ENCODE data around the gene JAK3. TPM values are rescaled to one million over a fixed set of nuclear protein-coding genes. Genes with fewer than 3 reads are reported as not detected.

Gene JAK3
- total and polyA plus RNA-seq, 2 of the 8 experiments (the other 6 are each of a cell fraction or from before 2014, with no cell fraction given), result 4.0 to 4.7 TPM

DNA sequence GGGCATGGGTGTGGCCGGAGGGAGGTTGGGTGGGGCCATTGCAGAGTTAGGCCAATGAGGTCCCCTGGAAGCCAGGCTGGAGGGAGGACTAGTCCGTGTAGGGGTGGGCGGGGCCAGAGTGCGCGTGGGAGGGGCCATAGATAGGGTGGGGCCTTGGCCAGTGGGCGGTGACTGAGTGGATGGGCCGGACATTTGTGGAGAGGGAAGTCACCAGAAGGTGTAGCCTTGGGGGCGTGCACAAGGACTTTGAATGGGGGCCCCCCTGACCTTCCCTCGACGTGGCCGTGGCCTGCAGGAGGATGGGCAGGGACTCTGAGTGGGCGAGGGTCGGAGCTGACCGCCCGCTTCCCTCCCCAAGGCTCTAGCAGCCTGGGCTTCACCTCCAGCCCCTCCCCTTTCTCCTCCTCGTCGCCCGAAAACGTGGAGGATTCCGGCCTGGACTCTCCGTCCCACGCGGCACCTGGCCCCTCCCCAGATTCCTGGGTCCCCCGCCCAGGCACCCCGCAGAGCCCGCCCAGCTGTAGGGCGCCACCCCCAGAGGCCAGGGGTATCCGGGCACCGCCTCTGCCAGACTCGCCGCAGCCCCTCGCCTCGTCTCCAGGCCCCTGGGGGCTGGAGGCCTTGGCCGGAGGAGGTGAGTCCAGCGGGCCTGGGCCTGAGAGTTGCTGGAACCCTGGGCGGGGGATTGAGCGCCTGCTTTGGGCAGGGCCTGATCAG is 69.4 kb downstream of the JAK3 start (continued):
- TF ChIP-seq HDAC6 (IDR thresholded peaks at IDR 0.05; ENCODE audit: low read depth, low read length), result no peak
- TF ChIP-seq SP4 (IDR thresholded peaks at IDR 0.05; ENCODE audit: low read length), result peak; percentile 6; the same call in 1 of the 2 replicates
- peak; percentile 45; the same call in 1 of the 2 replicates for TF ChIP-seq SP1 (IDR thresholded peaks at IDR 0.05; ENCODE audit: low read depth, low read length)
- TF ChIP-seq BACH1 (IDR thresholded peaks at IDR 0.05; ENCODE audit: low read length), result no peak
- no peak for TF ChIP-seq ASH2L (IDR thresholded peaks at IDR 0.05; ENCODE audit: low read length)
- TF ChIP-seq SAP30 (IDR thresholded peaks at IDR 0.05; ENCODE audit: insufficient read depth, insufficient replicate concordance, low read length), result no peak
- no peak for TF ChIP-seq CREB1 (IDR thresholded peaks at IDR 0.05)
- no peak for TF ChIP-seq PHF8 (conservative IDR thresholded peaks at IDR 0.05; ENCODE audit: low read depth, low read length)
- no peak for TF ChIP-seq HDAC2 (IDR thresholded peaks at IDR 0.05; ENCODE audit: borderline replicate concordance in 1 of 2, low read depth in 2 of 2, low read length in 2 of 2)
- no peak for TF ChIP-seq EGR1 (IDR thresholded peaks at IDR 0.05; ENCODE audit: borderline replicate concordance, low read depth, low read length)
- no peak for TF ChIP-seq CBX8 (IDR thresholded peaks at IDR 0.05; ENCODE audit: borderline replicate concordance, low read depth, low read length)
- TF ChIP-seq POLR2AphosphoS5 (IDR thresholded peaks at IDR 0.05; ENCODE audit: low read depth, low read length), result no peak
- TF ChIP-seq CHD2 (IDR thresholded peaks at IDR 0.05; ENCODE audit: low read length), result no peak
- TF ChIP-seq POLR2A (IDR thresholded peaks at IDR 0.05; ENCODE audit: control extremely low read depth in 1 of 2, low read depth in 2 of 2, low read length in 2 of 2), result no peak
- TF ChIP-seq NANOG (IDR thresholded peaks at IDR 0.05; ENCODE audit: insufficient read depth, low read depth, low read length, poor library complexity, severe bottlenecking), result no peak
- no peak for TF ChIP-seq NRF1 (IDR thresholded peaks at IDR 0.05; ENCODE audit: low read depth, low read length)
- TF ChIP-seq TBP (IDR thresholded peaks at IDR 0.05; ENCODE audit: low read depth, low read length), result no peak
- TF ChIP-seq SIN3A (conservative IDR thresholded peaks at IDR 0.05 in 1 of 2, IDR thresholded peaks at IDR 0.05 in 1 of 2; ENCODE audit: low read depth in 1 of 2, low read length in 2 of 2), result 0 out of 4 replicates have a peak, but pooled peaks of 1 of the 2 experiments have one; percentile 28
- TF ChIP-seq POU5F1 (IDR thresholded peaks at IDR 0.05; ENCODE audit: low read depth, low read length), result no peak
- TF ChIP-seq, protein P1, sequence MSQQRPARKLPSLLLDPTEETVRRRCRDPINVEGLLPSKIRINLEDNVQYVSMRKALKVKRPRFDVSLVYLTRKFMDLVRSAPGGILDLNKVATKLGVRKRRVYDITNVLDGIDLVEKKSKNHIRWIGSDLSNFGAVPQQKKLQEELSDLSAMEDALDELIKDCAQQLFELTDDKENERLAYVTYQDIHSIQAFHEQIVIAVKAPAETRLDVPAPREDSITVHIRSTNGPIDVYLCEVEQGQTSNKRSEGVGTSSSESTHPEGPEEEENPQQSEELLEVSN (IDR thresholded peaks at IDR 0.05), result peak; percentile 44
- no peak for TF ChIP-seq BCL11A (IDR thresholded peaks at IDR 0.05; ENCODE audit: low read depth in 2 of 2, low read length in 2 of 2)
- TF ChIP-seq, protein P2, sequence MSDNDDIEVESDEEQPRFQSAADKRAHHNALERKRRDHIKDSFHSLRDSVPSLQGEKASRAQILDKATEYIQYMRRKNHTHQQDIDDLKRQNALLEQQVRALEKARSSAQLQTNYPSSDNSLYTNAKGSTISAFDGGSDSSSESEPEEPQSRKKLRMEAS (IDR thresholded peaks at IDR 0.05), result peak; percentile 40

All from H1 (cell line).